Gastroesophageal sphincter (tissue), 3 donors: ENCODE measurements around the gene MTX1.

Experiments used
- CTCF ChIP-seq, 4 experiments: fragments of 200-600 bp in 2 of 4; fragments of 450-650 bp in 2 of 4; sonication (generic) in 1 of 4; IDR thresholded peaks; one replicate each; pipeline ENCODE4 v1.5.1; 2017 to 2019; ENCODE audit warnings: antibody characterized with exemption in 4 of 4, mild to moderate bottlenecking in 2 of 4, moderate library complexity in 2 of 4
- EP300 ChIP-seq: sonication (generic); formaldehyde crosslinking; IDR thresholded peaks from one replicate; pipeline ENCODE4 v1.6.1; 2017; ENCODE audit warnings: antibody characterized with exemption, mild to moderate bottlenecking
- POLR2A ChIP-seq, 2 donors: fragments of 450-650 bp; IDR thresholded peaks; one replicate each; pipeline ENCODE4 v1.6.1; 2017; ENCODE audit warnings: antibody characterized with exemption in 2 of 2, mild to moderate bottlenecking in 2 of 2, moderate library complexity in 1 of 2
- POLR2AphosphoS5 ChIP-seq: sonication (generic); formaldehyde crosslinking; IDR thresholded peaks from one replicate; pipeline ENCODE4 v1.6.1; 2017; ENCODE audit warnings: antibody characterized with exemption

GRCh38 chr1:155196103-155196892 lies 12.2 kb upstream of the MTX1 start:
- TF ChIP-seq CTCF (IDR thresholded peaks at IDR 0.05) (no peak), POLR2AphosphoS5 (no peak), EP300 (no peak), POLR2A (IDR thresholded peaks at IDR 0.05) (no peak)
